Mammary epithelial cell (primary cell): ENCODE measurements around the gene CASQ2.

Experiments
- EZH2 ChIP-seq: IDR thresholded peaks from 2 replicates; pipeline ENCODE4 v1.6.1; 2012; ENCODE audit warnings: low read length, inconsistent platforms, borderline replicate concordance
- TF ChIP-seq, protein P1 (sequence below), 2 donors: IDR thresholded peaks in 1 of 2; conservative IDR thresholded peaks in 1 of 2; 2 replicates each; pipeline ENCODE4 v1.5.1; 2011 to 2012; ENCODE audit warnings: inconsistent platforms in 2 of 2, low read length in 2 of 2, mild to moderate bottlenecking in 2 of 2, control low read depth in 1 of 2, low read depth in 1 of 2; ENCODE audit not compliant: insufficient read depth in 1 of 2; ENCODE audit errors: extremely low read depth in 1 of 2

DNA sequence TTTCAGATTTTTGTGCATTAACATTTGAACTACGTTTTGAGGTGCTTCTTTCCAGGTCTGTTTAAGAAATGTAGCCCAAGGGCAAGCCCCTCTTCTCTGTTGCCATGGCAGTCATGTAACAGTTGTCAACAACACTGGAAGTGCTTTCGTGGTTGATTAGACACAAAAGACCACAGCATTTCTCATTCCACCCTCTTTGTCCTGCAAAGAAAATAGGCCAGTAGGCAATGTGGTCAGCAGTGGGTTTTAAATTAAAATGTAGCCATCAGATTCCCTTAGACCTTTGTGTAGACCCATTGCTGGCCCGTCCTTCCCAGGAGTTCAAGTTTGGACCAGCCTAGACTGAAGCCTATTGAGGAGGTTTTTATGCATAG lies 91.3 kb downstream of the CASQ2 start:
- TF ChIP-seq, protein P1, sequence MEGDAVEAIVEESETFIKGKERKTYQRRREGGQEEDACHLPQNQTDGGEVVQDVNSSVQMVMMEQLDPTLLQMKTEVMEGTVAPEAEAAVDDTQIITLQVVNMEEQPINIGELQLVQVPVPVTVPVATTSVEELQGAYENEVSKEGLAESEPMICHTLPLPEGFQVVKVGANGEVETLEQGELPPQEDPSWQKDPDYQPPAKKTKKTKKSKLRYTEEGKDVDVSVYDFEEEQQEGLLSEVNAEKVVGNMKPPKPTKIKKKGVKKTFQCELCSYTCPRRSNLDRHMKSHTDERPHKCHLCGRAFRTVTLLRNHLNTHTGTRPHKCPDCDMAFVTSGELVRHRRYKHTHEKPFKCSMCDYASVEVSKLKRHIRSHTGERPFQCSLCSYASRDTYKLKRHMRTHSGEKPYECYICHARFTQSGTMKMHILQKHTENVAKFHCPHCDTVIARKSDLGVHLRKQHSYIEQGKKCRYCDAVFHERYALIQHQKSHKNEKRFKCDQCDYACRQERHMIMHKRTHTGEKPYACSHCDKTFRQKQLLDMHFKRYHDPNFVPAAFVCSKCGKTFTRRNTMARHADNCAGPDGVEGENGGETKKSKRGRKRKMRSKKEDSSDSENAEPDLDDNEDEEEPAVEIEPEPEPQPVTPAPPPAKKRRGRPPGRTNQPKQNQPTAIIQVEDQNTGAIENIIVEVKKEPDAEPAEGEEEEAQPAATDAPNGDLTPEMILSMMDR (conservative IDR thresholded peaks at IDR 0.05 in 1 of 2, IDR thresholded peaks at IDR 0.05 in 1 of 2; ENCODE audit: extremely low read depth in 1 of 2, insufficient read depth in 1 of 2, low read depth in 1 of 2, low read length in 2 of 2): no peak
- no peak for TF ChIP-seq EZH2
